AG10803 (cell line): ENCODE measurements around the gene OR1J4.
A peak's percentile ranks its signal among the peaks of the same experiment; 100 is the strongest.

Source experiments
- DNase-seq: peaks from one replicate; pipeline ENCODE4 v3.0.0; 2010; ENCODE audit warnings: low read depth
- H3K4me3 ChIP-seq: 2 replicates; pipeline ENCODE4 v1.5.1; 2011; ENCODE audit warnings: mild to moderate bottlenecking, low read length, control low read depth
- TF ChIP-seq, protein P1 (sequence below): conservative IDR thresholded peaks from 2 replicates; pipeline ENCODE4 v1.5.1; 2011; ENCODE audit warnings: mild to moderate bottlenecking, low read length, control low read depth, inconsistent platforms

Gene OR1J4, protein sequence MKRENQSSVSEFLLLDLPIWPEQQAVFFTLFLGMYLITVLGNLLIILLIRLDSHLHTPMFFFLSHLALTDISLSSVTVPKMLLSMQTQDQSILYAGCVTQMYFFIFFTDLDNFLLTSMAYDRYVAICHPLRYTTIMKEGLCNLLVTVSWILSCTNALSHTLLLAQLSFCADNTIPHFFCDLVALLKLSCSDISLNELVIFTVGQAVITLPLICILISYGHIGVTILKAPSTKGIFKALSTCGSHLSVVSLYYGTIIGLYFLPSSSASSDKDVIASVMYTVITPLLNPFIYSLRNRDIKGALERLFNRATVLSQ

DNA sequence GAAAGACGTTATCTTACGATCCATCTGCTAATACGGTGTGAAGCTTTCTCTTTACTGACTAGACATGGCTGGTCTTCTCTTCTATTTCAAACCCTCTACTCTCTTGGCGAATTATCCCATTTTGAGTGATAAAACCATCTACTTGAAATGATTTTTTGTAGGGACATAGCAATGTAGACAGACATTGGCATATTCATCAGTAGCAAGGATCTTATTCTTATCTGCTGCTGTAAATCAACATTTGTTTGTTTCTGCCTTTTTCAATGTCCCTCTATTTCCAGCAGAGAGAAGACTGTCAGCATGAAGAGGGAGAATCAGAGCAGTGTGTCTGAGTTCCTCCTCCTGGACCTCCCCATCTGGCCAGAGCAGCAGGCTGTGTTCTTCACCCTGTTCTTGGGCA lies at the start of gene OR1J4:
TSS of gene OR1J4 (plus strand) at position 301 of the 400 bp plus-strand sequence. CDS start at position 301, 0 bp downstream.
- TF ChIP-seq, protein P1, sequence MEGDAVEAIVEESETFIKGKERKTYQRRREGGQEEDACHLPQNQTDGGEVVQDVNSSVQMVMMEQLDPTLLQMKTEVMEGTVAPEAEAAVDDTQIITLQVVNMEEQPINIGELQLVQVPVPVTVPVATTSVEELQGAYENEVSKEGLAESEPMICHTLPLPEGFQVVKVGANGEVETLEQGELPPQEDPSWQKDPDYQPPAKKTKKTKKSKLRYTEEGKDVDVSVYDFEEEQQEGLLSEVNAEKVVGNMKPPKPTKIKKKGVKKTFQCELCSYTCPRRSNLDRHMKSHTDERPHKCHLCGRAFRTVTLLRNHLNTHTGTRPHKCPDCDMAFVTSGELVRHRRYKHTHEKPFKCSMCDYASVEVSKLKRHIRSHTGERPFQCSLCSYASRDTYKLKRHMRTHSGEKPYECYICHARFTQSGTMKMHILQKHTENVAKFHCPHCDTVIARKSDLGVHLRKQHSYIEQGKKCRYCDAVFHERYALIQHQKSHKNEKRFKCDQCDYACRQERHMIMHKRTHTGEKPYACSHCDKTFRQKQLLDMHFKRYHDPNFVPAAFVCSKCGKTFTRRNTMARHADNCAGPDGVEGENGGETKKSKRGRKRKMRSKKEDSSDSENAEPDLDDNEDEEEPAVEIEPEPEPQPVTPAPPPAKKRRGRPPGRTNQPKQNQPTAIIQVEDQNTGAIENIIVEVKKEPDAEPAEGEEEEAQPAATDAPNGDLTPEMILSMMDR = no peak
- no peak within 1 kb of the TSS for H3K4me3 ChIP-seq
- DNase-seq = no peak

DNA sequence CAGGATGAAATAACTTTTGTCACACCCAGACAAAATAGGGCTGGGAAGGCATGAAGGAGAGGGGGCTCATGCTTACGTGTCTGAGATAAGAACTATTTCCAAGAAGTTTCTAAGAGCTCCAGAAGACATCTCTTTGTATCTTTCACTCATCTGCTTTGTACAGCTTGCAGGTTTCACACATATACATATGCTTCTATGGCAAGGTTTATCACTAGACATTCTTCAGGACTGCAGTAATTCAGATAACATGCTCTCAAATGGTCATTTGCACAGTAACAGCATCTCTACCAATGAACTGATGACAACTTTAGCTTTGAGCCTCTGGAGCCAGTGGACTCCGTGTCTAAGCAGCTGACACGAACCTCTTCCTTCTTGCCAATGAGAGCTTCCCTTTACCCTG lies 44.4 kb upstream of the OR1J4 start:
- TF ChIP-seq, protein P1 = no peak
- no peak for DNase-seq
- H3K4me3 ChIP-seq = no peak overlapping the region

DNA sequence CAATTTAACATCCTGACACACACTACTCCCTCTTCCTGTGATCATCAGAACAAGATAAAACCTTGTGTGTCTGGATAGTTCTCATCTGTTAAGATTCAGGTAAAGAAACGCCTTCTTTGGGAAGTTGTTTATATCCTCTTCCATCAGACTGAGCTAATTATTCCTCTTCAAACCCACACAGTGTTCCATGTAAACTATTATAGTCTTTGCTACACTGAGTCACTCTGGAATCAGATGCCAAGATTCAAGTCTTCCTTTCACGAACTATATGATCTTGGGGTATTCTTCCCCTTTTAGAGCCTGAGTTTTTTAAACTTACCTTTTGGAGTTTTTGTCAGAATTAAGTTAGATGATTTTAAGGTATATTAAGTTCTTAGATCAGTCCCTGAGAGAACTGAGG lies 43.2 kb upstream of the OR1J4 start:
- peak; percentile 16 for DNase-seq
- TF ChIP-seq, protein P1 = no peak
- no peak overlapping the region for H3K4me3 ChIP-seq

DNA sequence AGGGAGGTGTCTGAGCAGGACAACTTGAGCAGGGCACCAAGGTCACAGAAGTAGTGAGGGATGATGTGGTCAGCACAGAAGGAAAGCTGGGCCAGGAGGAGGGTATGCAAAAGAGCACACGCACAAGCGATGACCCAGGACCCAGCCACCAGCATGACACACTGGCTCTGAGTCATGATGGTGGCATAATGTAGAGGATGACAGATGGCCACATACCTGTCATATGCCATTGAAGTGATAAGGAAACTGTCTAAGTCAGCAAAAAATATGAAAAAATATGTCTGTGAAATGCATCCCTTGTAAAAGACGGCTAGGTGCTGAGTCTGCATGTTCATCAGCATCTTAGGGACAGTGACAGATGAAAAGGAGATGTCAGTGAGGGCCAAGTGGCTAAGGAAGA lies 41.6 kb upstream of the OR1J4 start:
- DNase-seq = no peak
- no peak overlapping the region for H3K4me3 ChIP-seq
- TF ChIP-seq, protein P1 = no peak

DNA sequence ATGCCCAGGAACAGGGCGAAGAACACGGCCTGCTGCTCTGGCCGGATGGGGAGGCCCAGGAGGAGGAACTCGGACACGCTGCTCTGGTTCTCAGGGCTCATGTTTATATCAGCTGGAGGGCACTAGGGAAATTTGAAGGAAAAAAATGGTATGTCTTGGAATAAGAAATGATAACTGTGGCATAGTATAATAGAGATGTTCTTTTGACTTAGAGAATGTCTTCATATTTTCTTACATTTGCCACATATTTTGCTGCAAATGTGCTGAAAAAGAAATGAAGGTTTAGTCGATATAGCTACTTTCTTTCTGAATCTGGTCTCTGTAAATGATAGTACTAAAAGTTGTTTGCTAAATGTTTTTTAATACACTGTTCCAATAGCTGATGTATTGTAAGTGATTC lies 41.1 kb upstream of the OR1J4 start, which contains the start of gene OR1J1:
TSS of gene OR1J1 (minus strand) at position 101 of the 400 bp plus-strand sequence. CDS start at position 101, 0 bp downstream.
- TF ChIP-seq, protein P1 = no peak
- no peak within 1 kb of the TSS for H3K4me3 ChIP-seq
- no peak for DNase-seq

DNA sequence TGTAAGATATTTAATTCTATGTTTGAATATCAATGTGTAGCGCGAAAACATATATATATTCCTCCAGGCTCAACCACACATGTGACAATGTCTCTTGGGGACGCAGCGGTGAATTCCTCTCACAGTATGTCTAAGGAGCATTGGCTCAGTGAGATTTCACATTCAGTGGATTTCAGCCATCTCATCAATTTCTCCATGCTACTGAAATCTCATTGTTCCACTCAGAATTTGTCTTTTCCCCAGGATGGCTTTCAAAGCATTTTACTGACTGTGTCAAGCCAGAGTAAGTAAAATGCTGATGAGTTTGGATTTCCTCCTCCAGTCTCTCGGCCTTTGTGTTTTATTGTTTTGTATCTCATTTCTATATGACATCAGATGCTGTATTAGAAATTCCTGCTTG lies 39.9 kb upstream of the OR1J4 start:
- TF ChIP-seq, protein P1 = no peak

DNA sequence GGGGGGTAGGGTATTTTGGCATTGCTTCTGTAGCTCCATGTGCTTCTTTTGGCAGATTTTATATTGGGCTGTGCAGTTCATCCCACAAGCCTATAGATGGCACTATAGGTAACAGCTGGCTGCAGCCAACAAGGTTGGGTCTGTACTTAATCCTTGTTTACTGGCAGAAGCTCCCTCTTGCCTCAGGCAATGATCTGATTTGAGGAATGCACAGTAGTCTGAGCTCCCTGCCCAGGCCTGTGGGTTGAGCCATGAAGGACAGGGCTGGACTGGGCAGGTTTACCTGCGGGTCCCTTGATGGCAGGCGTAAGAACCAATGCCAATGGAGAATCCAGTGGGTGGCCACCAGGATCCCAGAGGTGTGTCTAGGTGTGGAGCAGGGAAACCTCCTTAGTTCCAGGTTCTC lies 20.1 kb upstream of the OR1J4 start:
- no peak overlapping the region for H3K4me3 ChIP-seq
- DNase-seq = peak; percentile 70
- TF ChIP-seq, protein P1 = peak; percentile 79

More for the DNA sequence above, 39.9 kb upstream of the OR1J4 start:
- no peak for DNase-seq
- H3K4me3 ChIP-seq = no peak overlapping the region
